Measurements from ENCODE around the gene DHH.

Gene DHH

GRCh38 chr12:49088150-49088931, 6.3 kb downstream of the DHH start:
- H3K4me3 ChIP-seq (replicated peaks; ENCODE audit: insufficient read depth, low read length): no peak overlapping the region; the same call in 1 of the 2 replicates
- H3K27me3 ChIP-seq (ENCODE audit: insufficient read depth, poor library complexity, severe bottlenecking): peaks cover 31% of the 10 kb centered on the region
- peak; percentile 66 to 72 for DNase-seq (ENCODE audit: low read depth in 1 of 2, low spot score in 1 of 2)
- TF ChIP-seq CTCF (IDR thresholded peaks at IDR 0.05; ENCODE audit: insufficient read depth, low read length): peak; percentile 89
- TF ChIP-seq SPI1 (IDR thresholded peaks at IDR 0.05; ENCODE audit: borderline replicate concordance, low read depth): no peak
- no peak for TF ChIP-seq GABPA (IDR thresholded peaks at IDR 0.05; ENCODE audit: low read depth)
- H3K27ac ChIP-seq (replicated peaks): no peak overlapping the region

- Histone ChIP-seq H3K4me3 (replicated peaks; ENCODE audit: insufficient read depth, low read length) (no peak overlapping the region), H3K27ac (replicated peaks) (no peak overlapping the region), H3K27me3 (ENCODE audit: insufficient read depth, poor library complexity, severe bottlenecking) (peaks cover 21% of the 10 kb centered on the region)
- DNase-seq (ENCODE audit: low read depth in 1 of 2, low spot score in 1 of 2): no peak
- TF ChIP-seq REST (IDR thresholded peaks at IDR 0.05; ENCODE audit: insufficient replicate concordance, low read depth) (no peak), POLR2AphosphoS5 (IDR thresholded peaks at IDR 0.05; ENCODE audit: low read depth) (no peak), GABPA (IDR thresholded peaks at IDR 0.05; ENCODE audit: low read depth) (no peak), CTCF (IDR thresholded peaks at IDR 0.05; ENCODE audit: insufficient read depth, low read length) (no peak), SPI1 (IDR thresholded peaks at IDR 0.05; ENCODE audit: borderline replicate concordance, low read depth) (no peak)
Measured at GRCh38 chr12:49086116-49086515, 8.5 kb downstream of the DHH start.

- no peak overlapping the region for H3K27ac ChIP-seq (replicated peaks)
- H3K4me3 ChIP-seq (replicated peaks; ENCODE audit: insufficient read depth, low read length): no peak overlapping the region
- DNase-seq (ENCODE audit: low read depth in 1 of 2, low spot score in 1 of 2): no peak
- TF ChIP-seq POLR2AphosphoS5 (IDR thresholded peaks at IDR 0.05; ENCODE audit: low read depth): no peak
- no peak for TF ChIP-seq REST (IDR thresholded peaks at IDR 0.05; ENCODE audit: insufficient replicate concordance, low read depth)
- no peak for TF ChIP-seq CTCF (IDR thresholded peaks at IDR 0.05; ENCODE audit: insufficient read depth, low read length)
- TF ChIP-seq SPI1 (IDR thresholded peaks at IDR 0.05; ENCODE audit: borderline replicate concordance, low read depth): no peak
- TF ChIP-seq GABPA (IDR thresholded peaks at IDR 0.05; ENCODE audit: low read depth): no peak
- H3K27me3 ChIP-seq (ENCODE audit: insufficient read depth, poor library complexity, severe bottlenecking): peaks cover 9% of the 10 kb centered on the region
Measured at GRCh38 chr12:49084438-49084837, 10.2 kb downstream of the DHH start.

Measured in HL-60 (cell line).